ENCODE measurements around the gene TSPAN14. TPM values are rescaled to one million over a fixed set of nuclear protein-coding genes. Genes with fewer than 3 reads are reported as not detected.
A peak's percentile ranks its signal among the peaks of the same experiment; 100 is the strongest.

The TSPAN14 gene
- total RNA-seq, 4 donors from 2014 or later, result 17.9 to 50.5 (median 38.4) TPM

GRCh38 chr10:80464557-80465450 is 10.7 kb downstream of the TSPAN14 start:
- Histone ChIP-seq H3K4me1 (peaks cover 93 to 100% (median 98%) of the 10 kb centered on the region in 4 donors), H3K27me3 (no peaks in the 10 kb centered on the region), H3K9me3 (no peaks in the 10 kb centered on the region), H3K4me3 (peak overlapping the region; percentile 17 to 31 (median 24)), H3K27ac (replicated peaks in 1 of 4) (peak overlapping the region; percentile 50 to 75 (median 72)), H3K36me3 (peaks cover 0 to 11% (median 3%) of the 10 kb centered on the region in 4 donors)
- WGBS, result 40% methylated on average over 7 of the region's 14 CpGs
- DNase-seq (ENCODE audit: extremely low spot score), result no peak
- TF ChIP-seq POLR2AphosphoS5 (IDR thresholded peaks at IDR 0.05) (peak in 1 of 2 donors; percentile 48), EP300 (IDR thresholded peaks at IDR 0.05) (no peak)
- intact Hi-C loops (cut with DNase I), result no loop called here

GRCh38 chr10:80465451-80465835 is 11.3 kb downstream of the TSPAN14 start:
- peak overlapping the region; percentile 50 to 75 (median 72) for H3K27ac ChIP-seq (replicated peaks in 1 of 4)
- H3K36me3 ChIP-seq, result peaks cover 0 to 18% (median 6%) of the 10 kb centered on the region in 4 donors
- TF ChIP-seq CTCF (IDR thresholded peaks at IDR 0.05) (no peak), POLR2A (IDR thresholded peaks at IDR 0.05; ENCODE audit: low read depth) (no peak)
- no peak for DNase-seq (ENCODE audit: extremely low spot score)
- intact Hi-C loops (cut with DNase I), result no loop called here
- H3K4me1 ChIP-seq, result peaks cover 87 to 100% (median 97%) of the 10 kb centered on the region in 4 donors
- 60% methylated on average over 2 of the region's 3 CpGs for WGBS
- peak overlapping the region; percentile 17 to 31 (median 24) for H3K4me3 ChIP-seq
- no peaks in the 10 kb centered on the region for H3K27me3 ChIP-seq
- no peaks in the 10 kb centered on the region for H3K9me3 ChIP-seq

GRCh38 chr10:80465839-80466590 is 11.9 kb downstream of the TSPAN14 start:
- WGBS, result 91% methylated on average over 10 of the region's 10 CpGs

GRCh38 chr10:80466724-80467326 is 12.7 kb downstream of the TSPAN14 start:
- WGBS, result 78% methylated on average over 10 of the region's 10 CpGs
- Histone ChIP-seq H3K4me1 (peaks cover 87 to 100% (median 96%) of the 10 kb centered on the region in 4 donors), H3K27ac (replicated peaks in 1 of 4) (peak overlapping the region; percentile 50 to 75 (median 72)), H3K4me3 (no peak overlapping the region), H3K36me3 (peaks cover 0 to 30% (median 10%) of the 10 kb centered on the region in 4 donors), H3K9me3 (no peaks in the 10 kb centered on the region), H3K27me3 (no peaks in the 10 kb centered on the region)
- DNase-seq (ENCODE audit: extremely low spot score), result no peak
- intact Hi-C loops (cut with DNase I), result no loop called here
- TF ChIP-seq CTCF (IDR thresholded peaks at IDR 0.05) (no peak), POLR2AphosphoS5 (IDR thresholded peaks at IDR 0.05) (no peak), EP300 (IDR thresholded peaks at IDR 0.05) (no peak), POLR2A (IDR thresholded peaks at IDR 0.05; ENCODE audit: low read depth) (no peak)

More at GRCh38 chr10:80465839-80466590, 11.9 kb downstream of the TSPAN14 start:
- intact Hi-C loops (cut with DNase I), result no loop called here
- no peak for DNase-seq (ENCODE audit: extremely low spot score)
- Histone ChIP-seq H3K27me3 (no peaks in the 10 kb centered on the region), H3K9me3 (no peaks in the 10 kb centered on the region), H3K4me3 (no peak overlapping the region), H3K36me3 (peaks cover 0 to 24% (median 9%) of the 10 kb centered on the region in 4 donors), H3K4me1 (peaks cover 87 to 100% (median 97%) of the 10 kb centered on the region in 4 donors), H3K27ac (replicated peaks in 1 of 4) (peak overlapping the region; percentile 50 to 75 (median 72))
- TF ChIP-seq POLR2A (IDR thresholded peaks at IDR 0.05; ENCODE audit: low read depth) (no peak), CTCF (IDR thresholded peaks at IDR 0.05) (no peak), POLR2AphosphoS5 (IDR thresholded peaks at IDR 0.05) (no peak), EP300 (IDR thresholded peaks at IDR 0.05) (no peak)

All from esophagus muscularis mucosa (tissue), 4 donors.